Fibroblast of mammary gland (primary cell): ENCODE results near the gene ELOVL5.

Experiments used
- DNase-seq: peaks from one replicate; pipeline ENCODE4 v3.0.0-alpha.2; 2010; ENCODE audit warnings: low read depth
- H3K4me3 ChIP-seq: 2 replicates; pipeline ENCODE4 v1.5.1; 2011; ENCODE audit warnings: low read depth, mild to moderate bottlenecking, low read length, moderate library complexity; ENCODE audit not compliant: control insufficient read depth
- CTCF ChIP-seq: conservative IDR thresholded peaks from 2 replicates; pipeline ENCODE4 v1.5.1; 2011; ENCODE audit warnings: low read depth, low read length, inconsistent platforms; ENCODE audit not compliant: control insufficient read depth, insufficient read depth

Gene ELOVL5

GRCh38 chr6:53240139-53240538 is 108.6 kb downstream of the ELOVL5 start:
- TF ChIP-seq CTCF = no peak
- DNase-seq = no peak
- H3K4me3 ChIP-seq = no peak overlapping the region

GRCh38 chr6:53239526-53239925 is 109.2 kb downstream of the ELOVL5 start:
- H3K4me3 ChIP-seq = no peak overlapping the region
- DNase-seq = no peak
- no peak for TF ChIP-seq CTCF

- no peak overlapping the region for H3K4me3 ChIP-seq
- no peak for DNase-seq
- no peak for TF ChIP-seq CTCF
Observed at GRCh38 chr6:53238311-53238710, 110.4 kb downstream of the ELOVL5 start.

GRCh38 chr6:53236241-53236640 is 112.5 kb downstream of the ELOVL5 start:
- no peak for TF ChIP-seq CTCF
- no peak for DNase-seq
- H3K4me3 ChIP-seq = no peak overlapping the region

- TF ChIP-seq CTCF = no peak
- H3K4me3 ChIP-seq = no peak overlapping the region
- DNase-seq = no peak
Observed at GRCh38 chr6:53235508-53235907, 113.2 kb downstream of the ELOVL5 start.

GRCh38 chr6:53233309-53233708 is 115.4 kb downstream of the ELOVL5 start:
- H3K4me3 ChIP-seq = no peak overlapping the region
- DNase-seq = no peak
- TF ChIP-seq CTCF = no peak

GRCh38 chr6:53230775-53231467 is 117.8 kb downstream of the ELOVL5 start:
- no peak for DNase-seq
- H3K4me3 ChIP-seq = no peak overlapping the region
- TF ChIP-seq CTCF = no peak
